GM12878 (cell line): Measurements from ENCODE around the gene SPON2. TPM values are rescaled to one million over a fixed set of nuclear protein-coding genes. Genes with fewer than 3 reads are reported as not detected.

Experiments
- ATAC-seq: fragments of 200-7000 bp; cut with Tn5 transposase; 3 replicates; pipeline ENCODE4 v1.9.1; 2020; ENCODE audit warnings: mild to moderate bottlenecking, moderate library complexity
- BruUV-seq: library from RNA; stranded (reverse); fragments of 400-500 nt; replicated peaks from 2 replicates; lab custom pipeline; 2021; lab: Mats Ljungman, UMichigan
- CTCF ChIA-PET: fragments of 300-600 bp; sonication (Branson Sonifier 250); formaldehyde crosslinking; extraction: SDS; loops from one replicate; lab custom pipeline; 2021; ENCODE audit warnings: inconsistent platforms; lab: Yijun Ruan, JAX
- POLR2A ChIA-PET: fragments of 350-600 bp; formaldehyde crosslinking; extraction: SDS; loops from one replicate; lab custom pipeline; 2021; ENCODE audit warnings: inconsistent platforms; lab: Charles Lee
- RAD21 ChIA-PET: fragments of 300-600 bp; sonication (Branson Sonifier 250); formaldehyde crosslinking; loops from one replicate; lab custom pipeline; 2023; ENCODE audit warnings: antibody characterized with exemption; ENCODE audit not compliant: unreplicated experiment; lab: Charles Lee
- SMC1A ChIA-PET: fragments of 300-600 bp; sonication (Branson Sonifier 250); formaldehyde crosslinking; loops from one replicate; lab custom pipeline; 2023; ENCODE audit not compliant: unreplicated experiment, uncharacterized antibody; lab: Charles Lee
- DNase-seq: peaks from one replicate; pipeline ENCODE4 v3.0.0-alpha.2; 2011; ENCODE audit warnings: low read depth, low spot score
- FAIRE-seq: peaks from 3 replicates; lab custom pipeline; 2011; peaks lifted over from hg19 to GRCh38; lab: Jason Lieb, UNC
- H2AFZ ChIP-seq: 2 replicates; pipeline ENCODE4 v1.6.0; 2011; ENCODE audit warnings: low read depth, low read length, control low read depth; ENCODE audit not compliant: control insufficient read depth
- H3K27ac ChIP-seq: 2 replicates; pipeline ENCODE4 v1.5.1; 2011; ENCODE audit warnings: control low read depth; ENCODE audit not compliant: control insufficient read depth, insufficient read depth
- H3K27me3 ChIP-seq, 2 experiments: replicated peaks in 1 of 2; 2 replicates each; pipeline versions ENCODE4 v1.6.0 to v1.6.1; 2011; ENCODE audit warnings: low read length in 1 of 2; ENCODE audit not compliant: control insufficient read depth in 2 of 2, insufficient read depth in 2 of 2
- H3K36me3 ChIP-seq, 2 experiments: 2 replicates each; pipeline ENCODE4 v1.5.1; 2011; ENCODE audit warnings: low read length in 1 of 2; ENCODE audit not compliant: control insufficient read depth in 2 of 2, insufficient read depth in 2 of 2
- H3K4me1 ChIP-seq: 2 replicates; pipeline ENCODE4 v1.6.1; 2011; ENCODE audit warnings: mild to moderate bottlenecking, low read length, moderate library complexity, mixed read lengths; ENCODE audit not compliant: control insufficient read depth, insufficient read depth
- H3K4me2 ChIP-seq: 2 replicates; pipeline ENCODE4 v1.6.0; 2011; ENCODE audit warnings: control low read depth; ENCODE audit not compliant: control insufficient read depth, insufficient read depth
- H3K4me3 ChIP-seq: fragments of 200-600 bp; sonication (generic); 2 replicates; pipeline ENCODE4 v1.5.1; 2016
- H3K79me2 ChIP-seq: 2 replicates; pipeline ENCODE4 v1.6.0; 2011; ENCODE audit warnings: low read length; ENCODE audit not compliant: control insufficient read depth, insufficient read depth
- H3K9ac ChIP-seq: 2 replicates; pipeline ENCODE4 v1.8.0; 2011; ENCODE audit warnings: low read length, control low read depth, mixed read lengths; ENCODE audit not compliant: control insufficient read depth, insufficient read depth
- H3K9me3 ChIP-seq: replicated peaks from 3 replicates; pipeline ENCODE4 v1.5.1; 2011; ENCODE audit warnings: mild to moderate bottlenecking, low read length; ENCODE audit not compliant: control insufficient read depth, insufficient read depth
- H4K20me1 ChIP-seq: 2 replicates; pipeline ENCODE4 v1.6.0; 2011; ENCODE audit not compliant: control insufficient read depth, insufficient read depth
- ATF2 ChIP-seq: IDR thresholded peaks from 2 replicates; pipeline ENCODE4 v1.6.1; 2012; ENCODE audit warnings: low read length, inconsistent platforms
- ATF7 ChIP-seq: fragments of 450-650 bp; IDR thresholded peaks from 2 replicates; pipeline ENCODE4 v1.6.1; 2016; ENCODE audit warnings: low read depth, mild to moderate bottlenecking
- BCL3 ChIP-seq: IDR thresholded peaks from 2 replicates; pipeline ENCODE4 v1.6.1; 2011; ENCODE audit warnings: borderline replicate concordance, low read depth, mild to moderate bottlenecking, moderate library complexity, low read length; ENCODE audit not compliant: insufficient read depth, poor library complexity, severe bottlenecking
- BCLAF1 ChIP-seq: fragments of 450-650 bp; IDR thresholded peaks from 2 replicates; pipeline ENCODE4 v1.6.1; 2017; ENCODE audit warnings: antibody characterized with exemption, mild to moderate bottlenecking, moderate library complexity
- CHD1 ChIP-seq: IDR thresholded peaks from 2 replicates; pipeline ENCODE4 v1.6.1; 2012; ENCODE audit warnings: low read depth, low read length, improper control_type of control experiment
- E2F8 ChIP-seq: fragments of 450-650 bp; IDR thresholded peaks from 2 replicates; pipeline ENCODE4 v1.6.1; 2018; ENCODE audit warnings: mild to moderate bottlenecking, low read depth, moderate library complexity; ENCODE audit not compliant: partially characterized antibody
- MEF2A ChIP-seq: IDR thresholded peaks from 2 replicates; pipeline ENCODE4 v1.6.1; 2011; ENCODE audit warnings: low read depth, mild to moderate bottlenecking, low read length, moderate library complexity; ENCODE audit not compliant: insufficient read depth
- NRF1 ChIP-seq: conservative IDR thresholded peaks from 2 replicates; pipeline ENCODE4 v1.6.1; 2011; ENCODE audit warnings: mild to moderate bottlenecking, low read depth, low read length, improper control_type of control experiment
- POLR2A ChIP-seq: IDR thresholded peaks from 2 replicates; pipeline ENCODE4 v1.6.1; 2011; ENCODE audit warnings: low read depth, mild to moderate bottlenecking, low read length
- POU2F2 ChIP-seq: IDR thresholded peaks from 3 replicates; pipeline ENCODE4 v1.6.1; 2011; ENCODE audit warnings: low read depth, mild to moderate bottlenecking, low read length, borderline replicate concordance
- RB1 ChIP-seq: fragments of 450-650 bp; formaldehyde crosslinking; IDR thresholded peaks from 2 replicates; pipeline ENCODE4 v1.6.1; 2017; ENCODE audit warnings: mild to moderate bottlenecking, borderline replicate concordance
- SUPT20H ChIP-seq: IDR thresholded peaks from 2 replicates; pipeline ENCODE4 v1.6.1; 2011; ENCODE audit warnings: low read depth, mild to moderate bottlenecking, low read length, moderate library complexity, borderline replicate concordance; ENCODE audit not compliant: control insufficient read depth
- USF2 ChIP-seq: IDR thresholded peaks from 2 replicates; pipeline ENCODE4 v1.6.1; 2011; ENCODE audit warnings: low read depth, low read length, improper control_type of control experiment, borderline replicate concordance
- WGBS: methylation state at CpG from one replicate; pipeline ENCODE4 v1.1.6; 2016; ENCODE audit warnings: low lambda C conversion rate; ENCODE audit not compliant: insufficient replicate concordance, insufficient coverage; ENCODE audit errors: missing lambda C conversion rate; 5-methylcytosine and 5-hydroxymethylcytosine counted together
- in situ Hi-C: fragments of 300-500 bp; cut with MboI; formaldehyde crosslinking; loops from 9 replicates; pipeline ENCODE4 v1.14.3; 2018; ENCODE audit warnings: mixed read lengths
- intact Hi-C: fragments of 100-400 bp; cut with micrococcal nuclease; formaldehyde crosslinking; loops from one replicate; pipeline ENCODE4 v1.14.2; 2022; ENCODE audit not compliant: unreplicated experiment
- polyA plus RNA-seq, 11 experiments: library from polyadenylated mRNA; depleted of rRNA in 4 of 11; unstranded in 6 of 11; stranded (reverse) in 5 of 11; fragments of >200 nt; fragmentation: Nextera tagmentation in 4 of 11; fragmentation: Illumina TruSeq in 1 of 11; extraction: Ambion mirVana in 4 of 11; extraction: Trizol in 1 of 11; gene quantifications; 1 replicate in 1 of 11; 2 replicates in 10 of 11; pipeline versions ENCODE4 v1.2.1 to v1.2.3, GENCODE V29; 2011 to 2016; ENCODE audit warnings: inconsistent platforms in 2 of 11, missing spikeins in 2 of 11, low read depth in 1 of 11
- total RNA-seq, 4 experiments: library from RNA; depleted of rRNA in 3 of 4; stranded (reverse); fragments of >200 nt in 3 of 4; fragmentation: Illumina TruSeq in 1 of 4; extraction: Trizol in 1 of 4; gene quantifications; 2 replicates each; pipeline versions ENCODE4 v1.2.1 to v1.2.3, GENCODE V29; 2013 to 2021

SPON2 gene
- total and polyA plus RNA-seq, 10 of the 15 experiments (the other 5 are each of a cell fraction or from before 2014, with no cell fraction given), result 1.1 to 11.2 (median 7.3) TPM

- no peak overlapping the region for H2AFZ ChIP-seq
- no peak overlapping the region for H3K4me3 ChIP-seq
- H3K4me1 ChIP-seq, result no peaks in the 10 kb centered on the region; the same call in 1 of the 2 replicates
- no peaks in the 10 kb centered on the region; a peak in 1 of 4 replicates for H3K27me3 ChIP-seq
- FAIRE-seq, result no peak
- WGBS, result 56% methylated on average over 1 of the region's 1 CpG
- H3K79me2 ChIP-seq, result no peaks in the 10 kb centered on the region
- no TSS peak for BruUV-seq
- no peak overlapping the region for H3K27ac ChIP-seq
- in situ Hi-C loops, result no loop called here
- no peak overlapping the region for H3K4me2 ChIP-seq
- no peaks in the 10 kb centered on the region for H4K20me1 ChIP-seq
- H3K36me3 ChIP-seq, result no peaks in the 10 kb centered on the region
- ChIA-PET CTCF (interaction anchor here (1.7 kb wide), 1 partner anchor 226 kb away, joined by 4 read pairs; no protein-coding TSS in a partner anchor), POLR2A (no interaction called here), SMC1A (no interaction called here), RAD21 (interaction anchor here (0.6 kb wide), 1 partner anchor 94 kb away, joined by 3 read pairs; no protein-coding TSS in a partner anchor)
- intact Hi-C loops, result no loop called here
- DNase-seq, result no peak
- ATAC-seq, result no peak
- no peak for TF ChIP-seq ATF7
- TF ChIP-seq POU2F2, result no peak
- TF ChIP-seq ATF2, result no peak
- TF ChIP-seq MEF2A, result no peak
- no peak for TF ChIP-seq E2F8
- TF ChIP-seq CHD1, result no peak
- TF ChIP-seq USF2, result no peak
- TF ChIP-seq RB1, result no peak
- no peak for TF ChIP-seq BCL3
- no peak for TF ChIP-seq NRF1
- TF ChIP-seq POLR2A, result no peak
- no peak for TF ChIP-seq SUPT20H
- TF ChIP-seq BCLAF1, result no peak
- H3K9ac ChIP-seq, result no peak overlapping the region
- no peaks in the 10 kb centered on the region for H3K9me3 ChIP-seq
Observed at GRCh38 chr4:1126506-1126905, 45.9 kb downstream of the SPON2 start.
